HepG2 (cell line): ENCODE results near the gene ZCCHC12. TPM values are rescaled to one million over a fixed set of nuclear protein-coding genes. Genes with fewer than 3 reads are reported as not detected.

Experiments
- ATAC-seq: fragments of 200-7000 bp; cut with Tn5 transposase; 3 replicates; pipeline ENCODE4 v1.9.1; 2020; ENCODE audit warnings: mild to moderate bottlenecking, moderate library complexity
- BruUV-seq: library from RNA; stranded (reverse); fragments of 400-500 nt; replicated peaks from 2 replicates; lab custom pipeline; 2021; lab: Mats Ljungman, UMichigan
- CTCF ChIA-PET: fragments of 300-600 bp; formaldehyde crosslinking; extraction: SDS; loops from one replicate; lab custom pipeline; 2021; ENCODE audit warnings: low total read pairs, inconsistent platforms, low intra/inter-chr PET ratio; lab: Yijun Ruan, JAX
- POLR2A ChIA-PET: fragments of 350-600 bp; sonication (Branson Sonifier 250); formaldehyde crosslinking; loops from one replicate; lab custom pipeline; 2020; ENCODE audit warnings: antibody characterized with exemption, inconsistent platforms; lab: Yijun Ruan, JAX
- DNase-seq: peaks from one replicate; pipeline ENCODE4 v3.0.0-alpha.2; 2015; ENCODE audit warnings: low spot score
- FAIRE-seq: peaks from 3 replicates; lab custom pipeline; 2011; peaks lifted over from hg19 to GRCh38; lab: Jason Lieb, UNC
- H2AFZ ChIP-seq: one replicate; pipeline ENCODE4 v1.6.1; 2011; ENCODE audit warnings: low read length, inconsistent platforms
- H3K27ac ChIP-seq: fragments of 300-600 bp; 3 replicates; pipeline ENCODE4 v1.8.0; 2011; ENCODE audit warnings: mixed run types, mild to moderate bottlenecking, mixed read lengths, low read length, inconsistent platforms; ENCODE audit not compliant: insufficient read depth; ENCODE audit errors: extremely low read length
- H3K27me3 ChIP-seq, 2 experiments: fragments of 200-600 bp in 1 of 2; 2 replicates in 1 of 2; 3 replicates in 1 of 2; pipeline versions ENCODE4 v1.6.0 to v1.8.0; 2011; ENCODE audit warnings: low read length in 2 of 2, mild to moderate bottlenecking in 2 of 2, moderate library complexity in 2 of 2, inconsistent platforms in 1 of 2; ENCODE audit not compliant: insufficient read depth in 2 of 2, control insufficient read depth in 1 of 2
- H3K36me3 ChIP-seq, 2 experiments: fragments of 200-600 bp in 1 of 2; replicated peaks in 1 of 2; 2 replicates in 1 of 2; 3 replicates in 1 of 2; pipeline versions ENCODE4 v1.5.1 to v1.8.0; 2011; ENCODE audit warnings: low read length in 2 of 2, inconsistent platforms in 1 of 2; ENCODE audit not compliant: insufficient read depth in 2 of 2, control insufficient read depth in 1 of 2
- H3K4me1 ChIP-seq: 2 replicates; pipeline ENCODE4 v1.5.1; 2012; ENCODE audit warnings: low read length, inconsistent platforms; ENCODE audit not compliant: insufficient read depth
- H3K4me2 ChIP-seq: 2 replicates; pipeline ENCODE4 v1.6.0; 2011; ENCODE audit warnings: low read depth, low read length, inconsistent platforms
- H3K4me3 ChIP-seq, 3 experiments: fragments of 200-600 bp in 1 of 3; sonication (generic), shearing (Covaris generic) in 1 of 3; replicated peaks in 1 of 3; 2 replicates each; pipeline ENCODE4 v1.5.1; 2011 to 2016; ENCODE audit warnings: low read length in 3 of 3, inconsistent platforms in 2 of 3, low read depth in 2 of 3, mild to moderate bottlenecking in 2 of 3, control low read depth in 1 of 3, mixed read lengths in 1 of 3; ENCODE audit not compliant: insufficient read depth in 1 of 3
- H3K79me2 ChIP-seq: one replicate; pipeline ENCODE4 v1.6.1; 2011; ENCODE audit warnings: low read length, inconsistent platforms; ENCODE audit not compliant: insufficient read depth
- H3K9ac ChIP-seq: 2 replicates; pipeline ENCODE4 v1.6.0; 2011; ENCODE audit warnings: mild to moderate bottlenecking, low read depth, low read length, inconsistent platforms; ENCODE audit not compliant: insufficient read depth
- H3K9me3 ChIP-seq: 2 replicates; pipeline ENCODE4 v1.5.1; 2012; ENCODE audit warnings: mild to moderate bottlenecking, low read length
- H4K20me1 ChIP-seq: 2 replicates; pipeline ENCODE4 v1.6.0; 2011; ENCODE audit warnings: inconsistent platforms, mild to moderate bottlenecking, low read length, moderate library complexity; ENCODE audit not compliant: insufficient read depth
- CCAR2 ChIP-seq: fragments of 200-400 bp; formaldehyde crosslinking; optimal IDR thresholded peaks from 2 replicates; pipeline ENCODE3; 2018; ENCODE audit warnings: low read depth, mild to moderate bottlenecking, low read length, moderate library complexity
- NFYB ChIP-seq: sonication (generic); formaldehyde crosslinking; IDR thresholded peaks from 2 replicates; pipeline ENCODE4 v1.4.0; 2020; ENCODE audit warnings: missing genetic modification reagents
- REST ChIP-seq, 2 experiments: IDR thresholded peaks; 2 replicates each; pipeline ENCODE4 v1.6.1; 2011 to 2012; ENCODE audit warnings: low read length in 2 of 2, borderline replicate concordance in 1 of 2, low read depth in 1 of 2, mild to moderate bottlenecking in 1 of 2, moderate library complexity in 1 of 2
- ZBTB21 ChIP-seq: sonication (generic); formaldehyde crosslinking; IDR thresholded peaks from 2 replicates; pipeline ENCODE4 v1.4.0; 2020; ENCODE audit warnings: missing genetic modification reagents
- ZNF83 ChIP-seq: sonication (generic); formaldehyde crosslinking; IDR thresholded peaks from 2 replicates; pipeline ENCODE4 v1.4.0; 2020; ENCODE audit warnings: missing genetic modification reagents, mild to moderate bottlenecking, borderline replicate concordance
- ZSCAN30 ChIP-seq: sonication (generic); formaldehyde crosslinking; IDR thresholded peaks from 2 replicates; pipeline ENCODE4 v1.5.0; 2020; ENCODE audit warnings: mild to moderate bottlenecking, missing genetic modification reagents
- WGBS: methylation state at CpG from one replicate; pipeline ENCODE4 v1.1.6; 2017; ENCODE audit warnings: low lambda C conversion rate; 5-methylcytosine and 5-hydroxymethylcytosine counted together
- in situ Hi-C: cut with HindIII; loops from 2 replicates; pipeline ENCODE4 v1.10.0; 2017; ENCODE audit warnings: low pct_unique_long_range_greater_than_20kb; ENCODE audit not compliant: extremely low pct_ligation_motif_present
- intact Hi-C: fragments of 100-400 bp; cut with micrococcal nuclease; formaldehyde crosslinking; loops from one replicate; pipeline ENCODE4 v1.10.0; 2022; ENCODE audit not compliant: unreplicated experiment
- polyA plus RNA-seq, 8 experiments: library from polyadenylated mRNA; depleted of rRNA in 3 of 8; stranded (reverse) in 7 of 8; unstranded in 1 of 8; fragments of >200 nt; fragmentation: Illumina TruSeq in 4 of 8; extraction: Trizol in 4 of 8; gene quantifications; 2 replicates each; pipeline versions ENCODE4 v1.2.1 to v1.2.3, GENCODE V29; 2011 to 2016; ENCODE audit warnings: low read depth in 4 of 8, missing spikeins in 1 of 8, mixed read lengths in 1 of 8; ENCODE audit not compliant: insufficient read depth in 1 of 8
- total RNA-seq, 5 experiments: library from RNA; depleted of rRNA; stranded (reverse); fragments of >200 nt; fragmentation: Illumina TruSeq; extraction: Trizol; gene quantifications; 2 replicates each; pipeline ENCODE4 v1.2.3, GENCODE V29; 2016; ENCODE audit warnings: low read depth in 1 of 5

Gene ZCCHC12
- total and polyA plus RNA-seq, 2 of the 13 experiments (the other 11 are each of a cell fraction or from before 2014, with no cell fraction given), result 0.05 to 0.20 TPM

- POLR2A ChIA-PET, result no interaction called here
- Histone ChIP-seq H3K4me3 (no peak overlapping the region), H3K4me1 (no peaks in the 10 kb centered on the region), H3K9me3 (no peaks in the 10 kb centered on the region), H3K36me3 (no peaks in the 10 kb centered on the region), H3K27ac (no peak overlapping the region), H3K9ac (no peak overlapping the region), H4K20me1 (no peaks in the 10 kb centered on the region), H3K4me2 (no peak overlapping the region), H2AFZ (no peak overlapping the region), H3K27me3 (no peaks in the 10 kb centered on the region), H3K79me2 (no peaks in the 10 kb centered on the region)
- FAIRE-seq, result no peak
- DNase-seq, result no peak
- in situ Hi-C loops, result loop anchor here (25.0 kb wide), 1 partner anchor 124 kb away; no protein-coding TSS in a partner anchor
- intact Hi-C loops, result no loop called here
- CTCF ChIA-PET, result no interaction called here
- TF ChIP-seq REST (IDR thresholded peaks at IDR 0.05; ENCODE audit: borderline replicate concordance in 1 of 2, low read depth in 1 of 2, low read length in 2 of 2) (no peak), ZBTB21 (CRISPR knock-in tag) (no peak), ZSCAN30 (CRISPR knock-in tag) (no peak), ZNF83 (CRISPR knock-in tag) (no peak), NFYB (no peak), CCAR2 (no peak)
- WGBS, result 73% methylated on average over 3 of the region's 4 CpGs
- BruUV-seq, result no TSS peak
- no peak for ATAC-seq
Observed at GRCh38 chrX:118862979-118863378, 39.4 kb downstream of the ZCCHC12 start.
